HG03060 (cell line): Measurements from ENCODE around the gene DNM3.

Source experiments
- ATAC-seq: cut with Tn5 transposase; IDR thresholded peaks from one replicate; pipeline ENCODE4 v1.9.1; 2021; ENCODE audit warnings: low read depth, moderate number of reproducible peaks; ENCODE audit not compliant: unreplicated experiment

DNM3 gene

DNA sequence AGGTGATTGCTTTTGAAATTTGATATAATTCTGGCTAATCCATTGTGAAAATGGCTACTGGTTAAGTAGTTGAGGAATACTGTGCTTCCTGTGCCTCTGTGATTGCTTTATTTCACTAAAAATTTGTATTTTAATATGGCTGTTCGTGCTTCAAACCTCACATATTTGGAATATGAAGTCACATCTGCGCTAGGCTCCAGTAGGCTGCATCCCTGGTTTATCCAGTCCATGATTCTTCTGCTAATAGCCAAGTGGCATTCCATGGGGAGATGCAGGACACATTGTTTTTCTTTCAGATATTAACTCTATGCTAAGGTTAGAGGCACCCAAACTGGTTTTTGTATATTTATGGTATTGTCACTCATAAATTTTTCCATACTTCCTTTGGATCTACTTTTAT lies 25.9 kb downstream of the DNM3 start:
- ATAC-seq = no peak

DNA sequence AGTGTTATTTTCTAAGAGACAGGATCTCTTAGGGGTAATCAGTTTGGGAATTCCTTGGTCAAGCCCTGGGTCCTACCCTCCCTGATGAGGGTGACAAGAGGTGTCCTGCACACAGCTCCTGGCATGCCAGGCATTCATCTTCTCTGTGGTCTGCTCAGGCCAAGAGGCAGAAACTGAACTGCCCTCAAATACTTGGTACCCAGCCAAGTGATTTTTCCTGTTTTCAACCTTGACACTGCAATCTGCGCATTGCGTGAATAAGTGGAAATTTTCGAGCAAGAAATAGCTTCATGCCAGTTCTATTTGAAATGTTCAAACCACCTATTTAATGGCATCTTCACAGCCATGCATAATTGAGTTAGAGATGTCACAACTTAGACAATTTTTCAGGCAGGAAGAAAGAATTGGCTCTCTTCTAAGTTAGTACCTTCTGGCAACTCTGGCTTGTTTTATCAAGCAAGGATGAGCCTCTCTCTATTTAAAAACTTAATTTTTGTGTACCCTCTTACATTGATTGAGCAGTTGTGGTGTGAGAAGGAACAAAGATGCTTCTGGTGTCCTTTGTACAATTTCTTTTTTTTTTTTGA lies 27.0 kb downstream of the DNM3 start:
- no peak for ATAC-seq

DNA sequence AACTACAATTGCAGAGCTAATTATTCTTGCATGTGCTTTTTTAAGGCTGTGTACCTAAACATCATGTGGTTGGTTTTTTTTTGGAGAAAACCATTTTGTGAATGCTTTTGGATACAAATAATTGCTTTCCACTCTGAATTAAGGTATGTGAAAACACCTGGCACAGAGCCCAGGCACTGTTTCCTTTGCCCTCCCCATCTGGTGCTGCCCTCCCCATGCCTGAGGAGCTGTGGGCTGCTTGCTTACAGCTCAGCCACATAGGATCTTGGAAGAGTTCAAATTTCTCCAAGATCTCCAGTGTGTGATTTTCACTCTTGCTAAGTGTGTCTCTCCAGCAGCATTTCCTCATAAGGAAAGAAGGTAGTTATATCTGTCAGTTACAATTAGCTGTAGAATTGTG lies 27.8 kb downstream of the DNM3 start:
- no peak for ATAC-seq

DNA sequence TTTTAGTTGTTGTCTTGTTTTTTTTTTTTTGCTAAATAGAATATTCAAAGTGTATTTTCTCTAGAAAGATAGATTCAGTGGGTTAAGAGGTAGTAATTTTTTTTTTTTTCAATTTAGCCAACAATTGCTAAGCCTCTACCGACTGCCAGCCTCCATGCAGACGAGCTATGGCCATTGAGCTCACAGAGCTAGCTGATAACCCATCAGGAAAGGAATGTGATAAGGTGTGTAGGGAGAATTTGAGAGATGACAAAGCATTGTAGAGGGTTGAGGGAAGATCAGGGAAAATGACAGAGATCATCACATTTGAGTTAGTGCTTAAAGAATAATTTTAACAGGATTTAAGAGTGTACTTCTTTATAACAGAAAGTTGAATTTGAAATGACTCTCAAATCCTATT lies 30.6 kb downstream of the DNM3 start:
- ATAC-seq = no peak

DNA sequence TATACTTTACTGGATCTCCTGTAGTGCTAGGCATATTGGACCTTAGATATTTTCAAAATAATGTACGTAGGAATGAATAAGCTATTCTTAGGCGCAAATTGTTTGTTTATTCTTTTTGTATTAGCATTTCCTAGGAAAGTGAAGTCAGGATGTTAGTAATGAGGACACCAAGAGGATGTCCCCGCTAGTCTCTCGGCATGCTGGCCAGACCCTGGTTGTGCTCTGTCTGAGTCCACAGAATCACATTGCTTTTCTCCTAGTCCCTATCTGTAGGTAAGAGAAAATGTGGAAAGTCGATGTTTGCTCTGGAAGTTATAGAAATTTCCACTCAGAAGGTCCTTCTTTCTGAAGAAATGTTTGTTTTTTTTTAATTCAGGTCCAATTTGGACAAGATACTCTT lies 31.1 kb downstream of the DNM3 start:
- ATAC-seq = no peak

DNA sequence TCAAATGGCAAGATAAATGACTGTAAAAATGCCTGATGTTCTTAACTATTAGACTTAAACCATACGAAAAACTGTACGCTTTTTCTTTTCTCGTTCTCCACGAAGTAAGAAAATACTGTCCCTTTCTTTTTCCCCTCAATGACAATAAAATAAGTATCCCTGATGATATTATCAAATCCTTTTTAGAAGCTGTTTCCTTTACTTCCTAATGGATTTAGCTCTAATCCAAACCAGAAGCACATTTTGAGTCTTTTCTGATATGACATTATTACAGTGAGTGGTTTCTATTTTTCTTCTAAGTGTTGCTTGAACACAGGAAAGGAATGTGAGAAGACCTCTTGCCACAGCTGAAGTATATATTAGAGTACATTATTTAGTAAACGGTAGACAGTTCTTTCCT lies 32.4 kb downstream of the DNM3 start:
- ATAC-seq = no peak

DNA sequence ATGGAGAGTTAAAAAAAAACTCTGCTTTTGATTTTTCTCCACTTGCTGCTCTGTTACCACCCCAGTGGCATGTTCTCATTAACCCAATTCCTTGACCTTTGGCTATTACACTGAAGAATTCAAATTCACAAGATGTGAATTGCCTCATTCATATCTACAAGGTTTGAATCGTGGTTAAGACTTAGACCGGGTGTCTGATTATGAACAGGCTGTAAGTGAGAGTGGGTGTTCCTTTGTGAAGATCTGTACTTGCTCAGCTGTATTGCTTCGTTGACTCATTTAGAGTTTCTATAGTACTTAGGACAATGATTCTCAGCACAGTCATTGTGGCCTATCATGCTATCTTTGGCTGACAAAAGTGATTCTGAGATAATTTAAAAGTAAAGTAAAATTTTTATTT lies 36.4 kb downstream of the DNM3 start:
- peak; percentile 98 for ATAC-seq

DNA sequence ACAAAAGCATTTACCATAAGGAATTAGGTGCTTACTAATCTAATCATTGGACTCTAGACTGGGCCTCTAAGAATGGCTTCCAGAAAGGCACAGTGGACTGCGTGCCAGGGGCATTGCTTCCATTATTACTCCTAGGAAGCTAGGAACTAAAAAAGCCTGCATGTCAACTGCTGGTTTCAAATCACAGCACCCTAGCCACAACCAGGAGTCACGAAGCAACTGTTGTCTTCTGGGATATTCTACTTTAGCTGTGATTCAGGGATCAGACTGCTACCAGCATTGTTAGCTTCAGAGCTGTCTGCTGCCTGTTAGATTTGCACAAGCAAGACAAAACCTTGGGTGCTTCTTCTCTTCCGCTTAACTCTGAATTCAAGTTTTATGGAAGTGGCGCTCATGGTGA lies 38.3 kb downstream of the DNM3 start:
- no peak for ATAC-seq

DNA sequence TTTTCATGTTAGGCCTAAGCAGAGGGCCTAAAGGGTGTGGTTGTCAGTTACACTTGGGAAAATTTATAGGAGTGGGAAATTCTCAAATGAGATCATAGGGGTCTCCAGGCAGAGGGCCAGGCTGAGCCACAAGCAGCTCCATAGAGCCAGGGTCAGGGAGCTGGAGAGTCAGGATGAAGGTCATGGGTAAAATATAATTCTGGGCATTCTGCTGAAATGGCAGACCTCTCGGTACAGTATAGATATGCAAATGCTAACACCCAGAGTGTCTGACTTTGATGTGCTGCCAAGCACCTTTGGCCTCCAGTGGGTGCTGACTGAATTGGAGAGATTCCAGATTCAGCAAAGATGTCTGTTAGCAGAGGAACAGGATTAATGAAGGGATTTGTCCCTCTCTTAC lies 40.1 kb downstream of the DNM3 start:
- no peak for ATAC-seq

DNA sequence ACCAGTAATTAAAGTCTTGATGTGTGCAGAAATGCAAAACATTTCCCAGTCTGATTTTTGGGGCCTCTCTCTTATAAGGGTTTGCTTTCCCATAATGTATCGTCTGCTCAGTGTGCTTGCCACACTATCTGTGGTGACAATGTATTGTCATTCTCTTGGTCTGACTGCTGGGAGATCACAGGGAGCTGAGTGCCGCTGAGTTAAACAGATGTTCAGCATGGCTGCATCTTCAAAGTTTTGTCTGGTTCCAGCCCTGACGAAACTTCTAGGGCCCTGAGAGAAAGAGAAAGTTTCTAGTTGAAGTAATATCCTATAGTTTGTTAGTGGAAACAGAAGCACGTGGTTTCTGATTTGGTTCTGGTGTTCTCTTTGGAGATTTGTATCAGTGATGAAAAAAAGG lies 42.6 kb downstream of the DNM3 start:
- peak; percentile 73 for ATAC-seq

DNA sequence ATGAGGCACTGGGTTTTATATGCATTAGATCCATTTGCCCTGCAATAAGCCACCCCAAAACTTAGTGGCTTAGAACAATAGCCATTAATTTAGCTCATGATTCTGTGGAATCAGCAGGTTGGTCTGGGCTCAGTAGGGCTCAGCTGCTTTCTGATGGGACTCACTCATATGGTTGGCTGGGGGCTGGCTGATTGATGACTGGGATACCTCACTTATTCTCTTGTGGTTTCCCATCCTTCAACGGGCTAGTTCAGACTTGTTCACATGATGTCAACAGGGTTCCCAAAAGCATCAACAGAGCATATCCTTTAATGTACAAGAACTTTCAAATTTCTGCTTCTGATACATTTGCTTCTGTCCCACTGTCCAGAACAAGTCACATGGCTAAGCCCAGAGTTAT lies 43.2 kb downstream of the DNM3 start:
- ATAC-seq = no peak

DNA sequence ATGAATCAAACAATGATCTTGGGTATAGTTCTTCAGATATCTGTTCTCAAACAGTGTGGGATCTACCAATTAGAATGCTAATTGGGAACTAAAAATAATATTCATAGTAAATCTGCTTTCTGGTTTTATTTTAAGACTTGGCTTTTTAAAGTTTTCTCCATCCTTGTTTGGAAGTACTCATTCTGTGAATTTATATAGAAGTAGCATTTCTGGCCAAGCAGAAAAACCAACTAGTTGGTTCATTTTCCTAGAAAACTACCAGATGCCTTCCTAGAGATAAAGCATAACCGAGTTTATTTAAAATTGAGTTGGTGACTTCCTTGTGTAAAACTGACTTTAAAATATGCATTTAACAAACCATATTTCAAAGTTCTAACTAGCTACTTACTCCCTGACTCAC lies 48.8 kb downstream of the DNM3 start:
- ATAC-seq = no peak

DNA sequence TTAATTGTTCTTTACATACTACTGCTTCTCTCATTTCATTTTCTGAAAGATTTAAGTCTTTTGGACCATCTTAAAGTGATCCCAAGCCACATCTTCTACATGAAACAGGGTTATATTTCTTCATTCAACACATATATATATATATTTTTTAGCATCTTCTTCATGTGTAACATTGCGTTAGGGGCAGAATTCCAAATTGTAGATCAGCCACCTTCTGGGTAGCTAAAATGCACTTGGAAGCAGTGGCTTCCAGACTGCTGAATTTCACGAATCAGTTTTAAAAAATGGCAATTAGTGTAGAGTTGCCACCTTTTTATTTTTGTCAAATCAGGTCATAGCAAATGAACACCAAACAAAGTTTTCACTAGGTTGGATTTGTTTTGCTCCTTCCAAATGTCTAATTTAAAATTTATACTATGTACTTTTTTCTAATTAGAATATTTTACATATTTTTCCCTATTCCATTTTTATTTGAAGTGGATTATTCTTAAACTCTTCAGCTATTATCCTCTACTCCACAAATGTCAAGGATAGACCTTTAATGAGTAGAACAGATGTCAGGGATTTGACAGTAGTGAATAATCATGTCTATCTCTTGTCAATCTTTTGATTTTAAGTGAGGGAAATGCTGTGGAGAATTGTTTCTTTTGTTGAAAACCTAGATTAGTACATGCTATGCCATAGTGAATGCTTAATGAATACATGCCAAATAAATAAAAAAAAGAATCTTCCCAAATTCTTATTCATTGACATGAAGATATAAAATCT lies 55.8 kb downstream of the DNM3 start:
- no peak for ATAC-seq

DNA sequence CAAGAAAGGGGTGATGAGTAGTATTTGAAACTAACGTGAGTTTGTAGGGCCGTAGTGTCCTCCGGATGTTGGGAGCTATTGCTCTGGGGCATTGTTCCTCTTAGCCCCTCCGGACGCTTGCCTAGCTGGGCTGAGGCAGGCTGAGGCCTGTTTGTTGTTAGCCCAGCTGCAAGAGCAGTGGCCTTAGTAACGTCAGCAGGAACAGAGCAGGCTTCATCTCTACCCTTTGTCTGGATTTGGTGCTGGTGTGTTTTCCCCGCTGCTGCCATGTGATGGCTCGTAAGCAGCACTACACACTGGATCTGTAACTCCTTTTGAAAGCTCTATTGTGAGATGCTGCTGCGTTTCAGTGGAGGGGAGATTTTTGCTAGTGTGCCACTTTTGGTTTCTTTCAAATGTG lies 57.6 kb downstream of the DNM3 start:
- ATAC-seq = no peak

DNA sequence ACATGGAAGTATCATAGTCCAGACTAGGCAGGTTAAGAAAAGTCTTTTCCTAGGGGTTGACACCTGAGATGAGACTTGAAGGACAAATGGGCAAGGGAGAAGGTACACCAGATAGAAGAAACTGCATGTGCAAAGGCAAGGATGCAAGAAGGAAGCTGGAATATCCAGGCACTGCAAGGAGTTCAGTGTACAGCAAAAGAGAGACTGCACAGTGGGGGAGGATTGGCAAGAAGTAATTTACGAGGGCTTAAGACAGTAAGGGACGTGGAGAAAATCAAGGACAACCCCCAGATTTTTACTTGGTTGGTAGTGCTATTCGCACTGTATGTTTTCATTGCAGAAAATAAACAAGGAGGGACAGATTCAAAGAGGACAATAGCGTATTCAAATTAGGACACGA lies 58.5 kb downstream of the DNM3 start:
- no peak for ATAC-seq

DNA sequence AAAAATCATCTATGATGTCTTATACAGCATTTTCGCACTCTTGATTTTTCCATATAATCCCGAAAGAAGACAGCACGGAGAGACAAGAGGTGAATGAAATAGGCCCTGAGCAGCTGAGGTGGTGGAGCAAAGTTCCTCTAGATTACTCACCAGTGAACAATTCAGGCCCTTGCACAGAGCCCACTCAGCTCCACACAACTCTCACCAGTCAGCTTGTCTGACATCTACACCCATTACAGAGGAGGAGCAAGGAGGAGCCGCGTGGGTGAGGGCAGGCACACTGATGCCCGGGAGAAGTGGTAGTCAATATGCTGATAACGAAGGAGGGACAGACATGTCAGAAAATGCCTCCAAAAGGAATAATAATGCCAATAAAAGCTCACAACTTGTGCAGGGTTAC lies 59.9 kb downstream of the DNM3 start:
- ATAC-seq = no peak

DNA sequence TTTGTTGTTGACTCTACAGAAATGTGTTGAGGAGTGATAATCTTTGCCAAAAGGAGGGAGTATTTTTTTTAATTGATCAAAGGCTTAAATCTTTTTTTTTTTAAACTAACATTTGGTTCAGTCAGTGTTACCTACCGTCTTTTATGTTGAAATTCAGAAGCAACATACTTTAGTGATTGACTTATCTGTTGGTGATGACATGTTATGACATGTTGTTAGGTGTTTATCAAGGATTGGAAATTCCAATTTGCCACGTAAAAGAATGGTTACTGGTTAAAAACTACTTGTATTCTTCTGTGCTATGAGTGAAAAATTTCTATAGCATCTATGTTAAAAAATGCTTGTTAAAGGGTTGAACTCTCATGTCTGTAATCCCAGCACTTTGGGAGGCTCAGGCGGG lies 61.2 kb downstream of the DNM3 start:
- ATAC-seq = no peak

DNA sequence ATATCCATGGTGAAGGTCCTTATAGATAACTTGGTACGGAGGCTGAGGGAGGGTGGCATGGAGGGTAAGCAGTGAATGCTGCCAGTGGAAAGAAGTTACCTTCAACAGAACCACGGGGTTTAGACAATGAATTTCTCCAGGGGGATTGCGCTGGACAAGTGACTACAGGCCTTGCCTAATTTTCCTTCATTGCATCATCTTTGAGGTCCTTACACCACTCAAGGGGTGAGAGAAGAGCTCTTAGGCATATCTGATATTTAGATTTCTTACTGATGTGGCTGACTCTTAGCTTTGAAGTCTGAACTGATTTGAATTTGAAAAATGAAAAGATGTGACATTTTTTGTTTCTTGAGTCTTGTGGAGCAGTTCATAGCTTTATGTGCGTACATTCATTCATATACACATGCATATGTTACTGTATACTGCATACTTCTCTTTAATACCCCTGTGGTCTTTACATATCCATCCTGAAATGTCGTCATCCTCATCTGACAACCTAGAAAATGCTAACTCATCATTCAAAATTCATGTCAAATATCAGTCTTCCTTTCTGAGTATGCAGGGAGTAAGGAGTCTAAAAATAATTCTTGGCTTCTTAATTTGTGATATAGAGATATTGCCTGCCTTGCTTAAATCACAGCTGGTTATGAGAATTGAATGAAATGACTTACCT lies 63.6 kb downstream of the DNM3 start:
- ATAC-seq = no peak

DNA sequence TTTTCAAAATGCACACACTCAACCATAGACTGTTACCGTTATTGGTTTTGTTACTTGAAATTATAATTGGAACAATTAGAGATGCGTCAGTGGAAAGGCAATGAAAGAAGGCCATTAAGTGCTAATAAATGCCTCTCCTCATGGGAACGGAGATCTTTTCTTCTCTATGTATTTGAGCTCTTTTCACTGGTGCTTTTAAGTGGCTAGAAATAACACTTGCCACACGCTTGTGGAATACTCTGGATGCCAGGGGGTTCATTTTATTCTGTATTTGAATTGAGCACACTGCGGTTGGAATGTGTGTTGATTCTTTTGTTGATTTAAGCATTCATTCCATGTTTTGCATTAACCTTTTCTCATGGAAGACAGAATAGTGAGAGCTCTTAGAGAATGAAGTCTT lies 68.4 kb downstream of the DNM3 start:
- no peak for ATAC-seq

DNA sequence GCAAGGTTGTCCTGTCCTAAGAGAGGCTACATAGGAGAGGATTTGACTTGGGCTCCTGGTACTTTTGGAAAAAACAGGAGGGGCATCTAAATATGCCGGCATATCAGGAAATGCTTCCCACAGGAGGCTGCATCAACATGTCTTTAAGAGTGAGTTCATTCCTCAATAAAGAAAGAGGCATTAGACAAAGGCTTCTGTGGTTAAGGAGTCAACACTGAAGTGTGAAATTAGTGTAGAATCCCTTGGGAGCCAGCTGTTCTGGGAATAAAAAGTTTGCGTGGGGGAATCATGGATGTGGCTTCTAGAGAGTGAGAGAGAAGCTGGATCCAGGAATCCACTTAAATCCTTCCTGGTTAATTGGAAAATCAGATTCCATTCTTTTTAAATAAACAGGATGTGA lies 69.5 kb downstream of the DNM3 start:
- ATAC-seq = no peak

DNA sequence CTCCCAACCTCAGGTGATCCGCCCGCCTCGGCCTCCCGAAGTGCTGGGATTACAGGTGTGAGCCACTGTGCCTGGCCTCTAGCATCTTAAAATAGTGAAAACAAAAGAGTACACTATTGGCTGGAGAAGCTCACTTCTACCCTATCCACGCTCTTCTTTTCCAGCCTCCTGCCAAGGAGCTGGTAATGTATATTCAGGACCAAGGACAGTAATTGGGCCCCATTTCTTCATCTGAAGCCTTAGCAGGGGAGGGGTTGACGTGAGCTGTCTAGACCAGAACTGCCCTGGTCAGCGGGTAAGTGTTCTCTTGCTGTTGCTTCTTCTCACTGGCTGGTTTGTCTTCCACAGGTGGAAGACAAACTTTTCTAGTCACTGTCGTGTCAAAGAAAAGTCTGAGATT lies 70.2 kb downstream of the DNM3 start:
- ATAC-seq = no peak

DNA sequence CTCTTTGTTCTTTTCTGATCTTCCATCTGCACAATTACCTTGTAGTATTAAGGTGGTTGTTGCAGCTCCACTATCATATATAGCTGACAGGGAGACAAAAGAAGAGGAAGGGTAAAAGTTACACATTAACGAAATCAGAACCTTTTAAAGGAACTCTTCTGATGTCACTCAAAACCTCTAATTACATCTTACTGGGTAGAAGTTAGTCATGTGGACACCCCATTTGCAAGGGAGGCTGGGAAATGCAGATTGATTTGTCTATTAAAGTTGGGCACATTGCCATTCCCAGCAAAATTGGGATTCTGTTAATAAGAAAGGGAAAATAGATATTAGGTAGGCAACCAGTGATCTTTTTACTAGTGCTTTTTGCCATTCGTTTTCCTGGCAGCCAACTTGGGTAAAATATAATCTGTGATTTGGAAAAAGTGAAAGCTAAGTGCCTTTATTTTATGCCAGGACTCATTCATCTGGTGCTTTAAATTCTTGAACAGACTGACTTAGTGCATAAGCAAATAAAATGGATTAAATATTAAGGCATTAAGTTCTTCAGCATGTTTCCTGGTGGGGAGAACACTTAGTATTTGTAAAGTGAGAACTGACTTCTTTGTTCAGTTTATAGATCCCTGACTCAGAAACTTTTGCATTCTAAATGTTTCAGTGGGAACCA lies 71.3 kb downstream of the DNM3 start:
- ATAC-seq = no peak
